ENCODE data around the gene GALNT7.
A peak's percentile ranks its signal among the peaks of the same experiment; 100 is the strongest.
"Not testable (repeated sequence)": the region's sequence is repeated elsewhere in the genome, so short reads cannot be mapped to it uniquely, and the experiment has no call there.

Gene GALNT7

GRCh38 chr4:173168396-173169177 lies at the start of gene GALNT7:
Gene GALNT7 (plus strand): TSS chr4:173168811. CDS start chr4:173168836, 25 bp downstream.
- DNase-seq (ENCODE audit: low read depth in 1 of 2, low spot score in 1 of 2), result peak; percentile 34 to 50

GRCh38 chr4:173118819-173119218 lies 49.8 kb upstream of the GALNT7 start:
- DNase-seq (ENCODE audit: low read depth in 1 of 2, low spot score in 1 of 2), result not testable (repeated sequence)

- DNase-seq (ENCODE audit: low read depth in 1 of 2, low spot score in 1 of 2), result no peak
Measured at GRCh38 chr4:173119818-173120217, 48.8 kb upstream of the GALNT7 start.

GRCh38 chr4:173121076-173121561 lies 47.5 kb upstream of the GALNT7 start:
- no peak for DNase-seq (ENCODE audit: low read depth in 1 of 2, low spot score in 1 of 2)

GRCh38 chr4:173124209-173124865 lies 44.3 kb upstream of the GALNT7 start:
- DNase-seq (ENCODE audit: low read depth in 1 of 2, low spot score in 1 of 2), result no peak

- no peak for DNase-seq (ENCODE audit: low read depth in 1 of 2, low spot score in 1 of 2)
Measured at GRCh38 chr4:173125216-173125812, 43.3 kb upstream of the GALNT7 start.

- DNase-seq (ENCODE audit: low read depth in 1 of 2, low spot score in 1 of 2), result no peak
Measured at GRCh38 chr4:173128199-173128890, 40.3 kb upstream of the GALNT7 start.

- DNase-seq (ENCODE audit: low read depth in 1 of 2, low spot score in 1 of 2), result no peak
Measured at GRCh38 chr4:173130687-173131086, 37.9 kb upstream of the GALNT7 start.

GRCh38 chr4:173134426-173134825 lies 34.2 kb upstream of the GALNT7 start:
- DNase-seq (ENCODE audit: low read depth in 1 of 2, low spot score in 1 of 2), result no peak

- no peak for DNase-seq (ENCODE audit: low read depth in 1 of 2, low spot score in 1 of 2)
Measured at GRCh38 chr4:173135241-173135847, 33.3 kb upstream of the GALNT7 start.

- no peak for DNase-seq (ENCODE audit: low read depth in 1 of 2, low spot score in 1 of 2)
Measured at GRCh38 chr4:173138624-173139023, 30.0 kb upstream of the GALNT7 start.

GRCh38 chr4:173139561-173139960 lies 29.1 kb upstream of the GALNT7 start:
- no peak for DNase-seq (ENCODE audit: low read depth in 1 of 2, low spot score in 1 of 2)

GRCh38 chr4:173145131-173145530 lies 23.5 kb upstream of the GALNT7 start:
- no peak for DNase-seq (ENCODE audit: low read depth in 1 of 2, low spot score in 1 of 2)

GRCh38 chr4:173146456-173146855 lies 22.2 kb upstream of the GALNT7 start:
- no peak for DNase-seq (ENCODE audit: low read depth in 1 of 2, low spot score in 1 of 2)

GRCh38 chr4:173151496-173151895 lies 17.1 kb upstream of the GALNT7 start:
- DNase-seq (ENCODE audit: low read depth in 1 of 2, low spot score in 1 of 2), result no peak

GRCh38 chr4:173152104-173152503 lies 16.5 kb upstream of the GALNT7 start:
- no peak for DNase-seq (ENCODE audit: low read depth in 1 of 2, low spot score in 1 of 2)

GRCh38 chr4:173153445-173153844 lies 15.2 kb upstream of the GALNT7 start:
- no peak for DNase-seq (ENCODE audit: low read depth in 1 of 2, low spot score in 1 of 2)

- no peak for DNase-seq (ENCODE audit: low read depth in 1 of 2, low spot score in 1 of 2)
Measured at GRCh38 chr4:173159791-173160190, 8.8 kb upstream of the GALNT7 start.

- DNase-seq (ENCODE audit: low read depth in 1 of 2, low spot score in 1 of 2), result no peak
Measured at GRCh38 chr4:173160871-173161270, 7.7 kb upstream of the GALNT7 start.

- no peak for DNase-seq (ENCODE audit: low read depth in 1 of 2, low spot score in 1 of 2)
Measured at GRCh38 chr4:173161311-173161710, 7.3 kb upstream of the GALNT7 start.

- DNase-seq (ENCODE audit: low read depth in 1 of 2, low spot score in 1 of 2), result no peak
Measured at GRCh38 chr4:173165706-173166105, 2.9 kb upstream of the GALNT7 start.
